ENCODE measurements around the gene NXT2. TPM values are rescaled to one million over a fixed set of nuclear protein-coding genes. Genes with fewer than 3 reads are reported as not detected.

The NXT2 gene
- total RNA-seq, 1 donor from 2014 or later = 9.7 TPM

DNA sequence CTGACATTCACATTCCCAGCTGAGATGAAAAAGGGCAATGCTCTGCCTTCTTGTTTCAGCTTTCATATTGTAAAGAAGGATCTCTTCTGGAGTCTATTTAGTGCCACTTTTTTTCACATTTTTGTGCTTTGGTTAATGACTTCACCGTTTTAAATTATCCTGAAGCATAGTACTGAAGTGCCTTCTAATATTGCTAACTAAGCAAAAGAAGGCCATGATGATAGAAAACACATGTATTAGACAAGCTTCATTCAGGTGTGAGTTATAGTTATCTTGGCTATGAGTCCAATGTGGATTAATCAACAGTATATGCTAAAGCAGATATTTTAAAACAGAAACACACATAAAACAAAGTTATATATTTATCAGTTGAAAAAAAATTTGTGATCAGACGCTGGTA is 40.4 kb downstream of the NXT2 start:
- DNase-seq (no peak), ATAC-seq (ENCODE audit: low read depth) (no peak)
- POLR2A ChIA-PET = no interaction called here
- Mint-ChIP-seq H3K36me3 (ENCODE audit: low read depth) (no peaks in the 10 kb centered on the region), H3K9me3 (no peaks in the 10 kb centered on the region), H3K27ac (no peak overlapping the region), H3K4me1 (no peaks in the 10 kb centered on the region), H3K4me3 (no peak overlapping the region), H3K27me3 (no peaks in the 10 kb centered on the region)
- TF ChIP-seq, protein P1, sequence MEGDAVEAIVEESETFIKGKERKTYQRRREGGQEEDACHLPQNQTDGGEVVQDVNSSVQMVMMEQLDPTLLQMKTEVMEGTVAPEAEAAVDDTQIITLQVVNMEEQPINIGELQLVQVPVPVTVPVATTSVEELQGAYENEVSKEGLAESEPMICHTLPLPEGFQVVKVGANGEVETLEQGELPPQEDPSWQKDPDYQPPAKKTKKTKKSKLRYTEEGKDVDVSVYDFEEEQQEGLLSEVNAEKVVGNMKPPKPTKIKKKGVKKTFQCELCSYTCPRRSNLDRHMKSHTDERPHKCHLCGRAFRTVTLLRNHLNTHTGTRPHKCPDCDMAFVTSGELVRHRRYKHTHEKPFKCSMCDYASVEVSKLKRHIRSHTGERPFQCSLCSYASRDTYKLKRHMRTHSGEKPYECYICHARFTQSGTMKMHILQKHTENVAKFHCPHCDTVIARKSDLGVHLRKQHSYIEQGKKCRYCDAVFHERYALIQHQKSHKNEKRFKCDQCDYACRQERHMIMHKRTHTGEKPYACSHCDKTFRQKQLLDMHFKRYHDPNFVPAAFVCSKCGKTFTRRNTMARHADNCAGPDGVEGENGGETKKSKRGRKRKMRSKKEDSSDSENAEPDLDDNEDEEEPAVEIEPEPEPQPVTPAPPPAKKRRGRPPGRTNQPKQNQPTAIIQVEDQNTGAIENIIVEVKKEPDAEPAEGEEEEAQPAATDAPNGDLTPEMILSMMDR (IDR thresholded peaks at IDR 0.05) = no peak
- CTCF ChIA-PET = no interaction called here
- intact Hi-C loops (cut with micrococcal nuclease) = no loop called here

DNA sequence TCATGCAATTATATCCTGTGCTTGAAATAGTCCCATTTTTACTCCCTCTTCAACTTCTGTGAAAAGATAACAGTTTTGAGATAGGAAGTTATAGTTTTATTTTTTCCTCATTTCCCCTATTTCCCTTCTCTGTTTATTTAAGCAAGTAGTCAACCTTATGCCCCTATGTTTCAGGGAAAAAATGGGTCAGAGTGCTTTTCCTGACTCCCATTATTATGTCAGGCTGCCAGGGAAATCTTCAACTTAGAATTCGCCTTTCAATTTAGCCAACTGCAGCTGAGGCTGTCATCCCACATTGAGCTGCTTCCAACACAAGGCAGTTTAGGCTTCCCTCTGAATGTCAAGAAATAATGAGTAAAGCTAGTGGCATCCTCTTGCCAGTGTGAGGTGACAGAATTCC is 42.3 kb downstream of the NXT2 start:
- Mint-ChIP-seq H3K4me1 (no peaks in the 10 kb centered on the region), H3K4me3 (no peak overlapping the region), H3K36me3 (ENCODE audit: low read depth) (no peaks in the 10 kb centered on the region), H3K27ac (no peak overlapping the region), H3K9me3 (no peaks in the 10 kb centered on the region), H3K27me3 (no peaks in the 10 kb centered on the region)
- ChIA-PET CTCF (no interaction called here), POLR2A (no interaction called here)
- no peak for ATAC-seq (ENCODE audit: low read depth)
- intact Hi-C loops (cut with micrococcal nuclease) = no loop called here
- TF ChIP-seq, protein P1 (IDR thresholded peaks at IDR 0.05) = no peak
- no peak for DNase-seq

DNA sequence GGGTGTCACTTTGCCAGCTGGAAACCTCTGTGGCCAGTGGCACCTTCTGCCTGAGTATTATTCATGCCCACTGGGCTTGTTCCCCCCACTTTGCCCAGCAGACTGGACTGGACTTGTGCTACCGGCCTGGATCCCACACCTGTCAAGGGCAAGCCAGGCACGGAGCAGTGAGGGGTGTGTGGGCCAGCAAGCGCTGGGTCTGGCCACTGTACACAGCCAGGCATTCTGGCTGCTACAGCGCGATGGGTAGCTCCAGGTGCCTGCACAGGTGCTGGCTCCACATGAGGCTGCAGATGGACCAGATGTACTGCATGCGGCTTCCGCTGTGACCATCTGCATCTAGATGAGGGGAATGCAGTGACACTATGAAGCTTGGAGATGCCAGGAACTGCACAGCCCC is 48.8 kb downstream of the NXT2 start:
- Mint-ChIP-seq H3K4me3 (no peak overlapping the region), H3K27me3 (no peaks in the 10 kb centered on the region), H3K9me3 (no peaks in the 10 kb centered on the region), H3K27ac (no peak overlapping the region), H3K36me3 (ENCODE audit: low read depth) (no peaks in the 10 kb centered on the region), H3K4me1 (no peaks in the 10 kb centered on the region)
- intact Hi-C loops (cut with micrococcal nuclease) = no loop called here
- CTCF ChIA-PET = no interaction called here
- TF ChIP-seq, protein P1 (IDR thresholded peaks at IDR 0.05) = no peak
- DNase-seq = no peak
- POLR2A ChIA-PET = no interaction called here
- no peak for ATAC-seq (ENCODE audit: low read depth)

GRCh38 chrX:109590176-109590575 is 53.5 kb downstream of the NXT2 start:
- ChIA-PET POLR2A (no interaction called here), CTCF (no interaction called here)
- Mint-ChIP-seq H3K36me3 (ENCODE audit: low read depth) (no peaks in the 10 kb centered on the region), H3K4me3 (no peak overlapping the region), H3K27ac (no peak overlapping the region), H3K27me3 (no peaks in the 10 kb centered on the region), H3K9me3 (no peaks in the 10 kb centered on the region), H3K4me1 (no peaks in the 10 kb centered on the region)
- DNase-seq (no peak), ATAC-seq (ENCODE audit: low read depth) (no peak)
- TF ChIP-seq, protein P1 (IDR thresholded peaks at IDR 0.05) = no peak
- intact Hi-C loops (cut with micrococcal nuclease) = no loop called here

Other genes starting within 250 kb of the NXT2 start
- not detected in 2 replicates for gene GUCY2F, start 54.8 kb upstream of the NXT2 start, total RNA-seq
- gene KCNE5, start 88.3 kb downstream of the NXT2 start, total RNA-seq = 0.40 and 0.42 TPM in 2 replicates
- 36.7 and 55.2 TPM in 2 replicates for gene ACSL4, start 196.4 kb downstream of the NXT2 start, total RNA-seq